Mucosa of rectum (tissue), 2 donors: ENCODE data around the gene MACROD2.

Source experiments
- H3K27ac ChIP-seq, 2 donors: one replicate each; pipeline ENCODE4 v1.7.0; 2013; ENCODE audit warnings: inconsistent platforms in 2 of 2, low read depth in 2 of 2, low read length in 2 of 2
- H3K27me3 ChIP-seq, 2 donors: one replicate each; pipeline ENCODE4 v1.7.0; 2013; ENCODE audit warnings: low read length in 2 of 2; ENCODE audit not compliant: control insufficient read depth in 2 of 2, insufficient read depth in 2 of 2
- H3K36me3 ChIP-seq, 2 donors: one replicate each; pipeline ENCODE4 v1.7.0; 2013; ENCODE audit warnings: low read length in 2 of 2; ENCODE audit not compliant: control insufficient read depth in 2 of 2, insufficient read depth in 2 of 2
- H3K4me1 ChIP-seq, 2 donors: one replicate each; pipeline ENCODE4 v1.7.0; 2013; ENCODE audit warnings: low read length in 2 of 2, mild to moderate bottlenecking in 1 of 2; ENCODE audit not compliant: control insufficient read depth in 2 of 2, insufficient read depth in 2 of 2
- H3K4me3 ChIP-seq, 2 donors: one replicate each; pipeline ENCODE4 v1.7.0; 2013; ENCODE audit warnings: low read length in 2 of 2
- H3K9ac ChIP-seq, 2 donors: one replicate each; pipeline ENCODE4 v1.7.0; 2013; ENCODE audit warnings: low read length in 2 of 2, low read depth in 1 of 2, mild to moderate bottlenecking in 1 of 2
- H3K9me3 ChIP-seq, 2 donors: one replicate each; pipeline ENCODE4 v1.7.0; 2013; ENCODE audit warnings: low read length in 2 of 2; ENCODE audit not compliant: control insufficient read depth in 2 of 2
- donor health status: healthy.
- donor health status: Normal muscosa, but diverticular disease.

Gene MACROD2

GRCh38 chr20:15292405-15292804 is 1297.1 kb downstream of the MACROD2 start:
- no peaks in the 10 kb centered on the region for H3K4me1 ChIP-seq
- no peaks in the 10 kb centered on the region for H3K36me3 ChIP-seq
- H3K27ac ChIP-seq, result no peak overlapping the region
- H3K27me3 ChIP-seq, result no peaks in the 10 kb centered on the region
- no peak overlapping the region for H3K9ac ChIP-seq
- H3K4me3 ChIP-seq, result no peak overlapping the region
- H3K9me3 ChIP-seq, result no peaks in the 10 kb centered on the region

- Histone ChIP-seq H3K27me3 (no peaks in the 10 kb centered on the region), H3K4me3 (no peak overlapping the region), H3K4me1 (no peaks in the 10 kb centered on the region), H3K9me3 (no peaks in the 10 kb centered on the region), H3K36me3 (no peaks in the 10 kb centered on the region), H3K27ac (no peak overlapping the region), H3K9ac (no peak overlapping the region)
These were observed 1301.1 kb downstream of the MACROD2 start for GRCh38 chr20:15296422-15296821.

GRCh38 chr20:15297059-15297875 is 1302.0 kb downstream of the MACROD2 start:
- Histone ChIP-seq H3K27me3 (no peaks in the 10 kb centered on the region), H3K9ac (no peak overlapping the region), H3K4me1 (no peaks in the 10 kb centered on the region), H3K27ac (no peak overlapping the region), H3K36me3 (no peaks in the 10 kb centered on the region), H3K9me3 (no peaks in the 10 kb centered on the region), H3K4me3 (no peak overlapping the region)

- Histone ChIP-seq H3K4me3 (no peak overlapping the region), H3K27me3 (no peaks in the 10 kb centered on the region), H3K4me1 (no peaks in the 10 kb centered on the region), H3K27ac (no peak overlapping the region), H3K9me3 (no peaks in the 10 kb centered on the region), H3K36me3 (no peaks in the 10 kb centered on the region), H3K9ac (no peak overlapping the region)
These were observed 1306.8 kb downstream of the MACROD2 start for GRCh38 chr20:15302075-15302474.

- no peaks in the 10 kb centered on the region for H3K4me1 ChIP-seq
- no peak overlapping the region for H3K27ac ChIP-seq
- no peaks in the 10 kb centered on the region for H3K36me3 ChIP-seq
- H3K4me3 ChIP-seq, result no peak overlapping the region
- H3K9me3 ChIP-seq, result no peaks in the 10 kb centered on the region
- H3K27me3 ChIP-seq, result no peaks in the 10 kb centered on the region
- H3K9ac ChIP-seq, result no peak overlapping the region
These were observed 1315.0 kb downstream of the MACROD2 start for GRCh38 chr20:15310361-15310760.

GRCh38 chr20:15316556-15316955 is 1321.2 kb downstream of the MACROD2 start:
- Histone ChIP-seq H3K9ac (no peak overlapping the region), H3K4me1 (no peaks in the 10 kb centered on the region), H3K36me3 (no peaks in the 10 kb centered on the region), H3K9me3 (no peaks in the 10 kb centered on the region), H3K27me3 (no peaks in the 10 kb centered on the region), H3K4me3 (no peak overlapping the region), H3K27ac (no peak overlapping the region)

GRCh38 chr20:15317546-15318232 is 1322.4 kb downstream of the MACROD2 start:
- Histone ChIP-seq H3K9ac (no peak overlapping the region), H3K36me3 (no peaks in the 10 kb centered on the region), H3K9me3 (no peaks in the 10 kb centered on the region), H3K27ac (no peak overlapping the region), H3K4me1 (no peaks in the 10 kb centered on the region), H3K4me3 (no peak overlapping the region), H3K27me3 (no peaks in the 10 kb centered on the region)

GRCh38 chr20:15318682-15319081 is 1323.4 kb downstream of the MACROD2 start:
- no peaks in the 10 kb centered on the region for H3K9me3 ChIP-seq
- no peak overlapping the region for H3K27ac ChIP-seq
- no peaks in the 10 kb centered on the region for H3K4me1 ChIP-seq
- H3K36me3 ChIP-seq, result no peaks in the 10 kb centered on the region
- H3K9ac ChIP-seq, result no peak overlapping the region
- no peak overlapping the region for H3K4me3 ChIP-seq
- H3K27me3 ChIP-seq, result no peaks in the 10 kb centered on the region

GRCh38 chr20:15319439-15319838 is 1324.1 kb downstream of the MACROD2 start:
- Histone ChIP-seq H3K4me3 (no peak overlapping the region), H3K9ac (no peak overlapping the region), H3K9me3 (no peaks in the 10 kb centered on the region), H3K27ac (no peak overlapping the region), H3K4me1 (no peaks in the 10 kb centered on the region), H3K36me3 (no peaks in the 10 kb centered on the region), H3K27me3 (no peaks in the 10 kb centered on the region)

GRCh38 chr20:15320941-15321340 is 1325.6 kb downstream of the MACROD2 start:
- Histone ChIP-seq H3K9ac (no peak overlapping the region), H3K36me3 (no peaks in the 10 kb centered on the region), H3K9me3 (no peaks in the 10 kb centered on the region), H3K4me1 (no peaks in the 10 kb centered on the region), H3K27me3 (no peaks in the 10 kb centered on the region), H3K4me3 (no peak overlapping the region), H3K27ac (no peak overlapping the region)
